GM18951 (cell line): ENCODE measurements around the gene RASA2.
"Not testable (repeated sequence)": the region's sequence is repeated elsewhere in the genome, so short reads cannot be mapped to it uniquely, and the experiment has no call there.

Experiments
- POLR2A ChIP-seq: IDR thresholded peaks from 4 replicates; pipeline ENCODE4 v1.6.1; 2011; ENCODE audit warnings: mild to moderate bottlenecking; ENCODE audit not compliant: insufficient read length, insufficient read depth; ENCODE audit errors: extremely low read depth
- in situ Hi-C: fragments of 300-500 bp; cut with MboI; formaldehyde crosslinking; loops from one replicate; pipeline ENCODE4 v1.12.0; 2022; ENCODE audit warnings: low sequenced_read_pairs, mixed read lengths, inconsistent platforms; ENCODE audit not compliant: unreplicated experiment

The RASA2 gene

DNA sequence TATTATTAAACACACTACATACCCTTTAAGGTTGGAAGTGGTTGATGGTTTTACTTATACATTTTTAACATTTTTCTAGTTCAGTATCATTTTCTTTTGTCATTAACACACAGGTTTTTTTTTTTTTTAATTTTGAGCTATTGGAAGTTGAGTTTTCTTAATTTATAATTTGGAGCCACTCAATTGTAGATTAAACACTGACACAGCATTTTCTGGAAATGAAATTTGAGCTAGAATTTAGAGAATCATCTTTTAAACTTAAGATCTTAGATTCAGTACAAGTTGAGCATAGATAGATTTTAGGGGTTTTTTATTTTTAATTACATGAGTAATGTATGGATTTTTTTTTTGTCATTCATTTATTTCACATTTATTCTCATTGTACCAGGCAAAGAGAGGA lies 35.0 kb downstream of the RASA2 start:
- in situ Hi-C loops: no loop called here

DNA sequence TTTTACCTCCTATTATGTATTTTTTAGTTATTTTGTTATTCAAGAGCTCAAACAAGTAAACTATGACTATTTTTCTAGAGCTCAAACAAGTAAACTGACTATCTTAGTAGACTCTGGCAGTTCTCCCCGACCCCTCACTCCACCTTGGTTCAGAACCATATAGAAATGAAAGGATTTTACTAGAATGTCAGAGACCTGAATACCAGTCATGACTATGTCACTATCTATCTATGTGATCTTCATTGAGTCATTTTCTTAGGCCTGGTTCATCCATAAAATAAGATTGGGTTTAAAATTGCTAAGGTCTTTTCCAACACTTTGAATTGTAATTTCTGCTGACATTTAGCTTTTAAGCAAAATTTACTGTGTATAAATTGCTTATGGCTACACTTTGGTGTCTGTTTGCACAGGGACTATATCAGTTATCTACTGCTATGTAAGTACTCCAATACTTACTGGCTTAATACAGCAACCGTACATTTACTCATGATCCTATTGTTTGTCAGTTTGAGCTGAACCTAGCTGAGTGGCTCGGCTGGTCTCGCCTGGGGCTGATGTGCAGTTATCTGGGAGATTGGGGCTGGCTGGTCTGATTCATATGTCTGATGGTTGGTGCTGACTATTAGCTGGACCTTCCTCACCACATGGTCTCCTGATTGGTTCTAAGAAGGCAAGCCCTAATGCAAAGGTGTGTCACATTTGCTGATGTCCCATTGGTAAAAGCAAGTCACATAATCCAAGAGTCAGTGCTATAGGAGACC lies 37.0 kb downstream of the RASA2 start:
- TF ChIP-seq POLR2A: no peak
- in situ Hi-C loops: no loop called here

More for the DNA sequence above, 35.0 kb downstream of the RASA2 start:
- TF ChIP-seq POLR2A: no peak

DNA sequence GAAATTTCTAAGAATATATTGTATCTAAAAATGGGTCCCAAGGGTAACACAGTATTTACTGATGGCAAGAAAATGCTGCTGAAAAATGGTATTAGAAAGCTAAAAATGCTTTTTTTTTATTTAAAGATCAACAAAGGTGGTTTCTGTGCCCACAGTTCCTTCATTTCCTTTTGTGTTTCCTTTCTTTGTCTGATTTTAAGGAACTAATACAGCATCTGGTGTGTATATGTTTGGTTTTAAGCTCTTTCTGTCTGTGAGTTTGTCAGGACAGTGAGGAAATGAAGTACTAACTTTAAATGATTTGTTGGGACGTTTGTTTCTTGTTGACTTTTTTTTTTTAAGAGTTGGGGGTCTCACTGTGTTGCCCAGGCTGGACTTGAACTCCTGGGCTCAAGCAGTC lies 38.2 kb downstream of the RASA2 start:
- TF ChIP-seq POLR2A: no peak

DNA sequence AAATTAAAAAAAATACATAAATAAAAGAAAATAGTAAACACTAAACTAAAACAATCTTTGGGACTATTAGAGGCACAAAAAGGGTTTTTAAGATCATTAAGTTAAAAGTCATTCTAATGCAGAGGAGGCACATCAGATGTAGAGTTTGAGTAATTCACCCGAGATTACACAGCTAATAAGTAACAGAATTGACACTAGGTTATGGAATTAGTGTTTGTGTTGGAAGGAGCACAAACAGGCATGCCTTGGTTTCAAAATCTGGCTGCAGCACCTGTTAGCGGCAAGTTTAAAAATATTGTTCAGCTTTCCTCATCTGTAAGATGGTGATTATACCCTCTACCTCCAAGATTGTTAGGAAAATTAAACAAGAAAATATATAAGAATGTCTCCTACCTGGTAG lies 39.0 kb downstream of the RASA2 start:
- in situ Hi-C loops: no loop called here

More for the DNA sequence above, 38.2 kb downstream of the RASA2 start:
- in situ Hi-C loops: no loop called here

DNA sequence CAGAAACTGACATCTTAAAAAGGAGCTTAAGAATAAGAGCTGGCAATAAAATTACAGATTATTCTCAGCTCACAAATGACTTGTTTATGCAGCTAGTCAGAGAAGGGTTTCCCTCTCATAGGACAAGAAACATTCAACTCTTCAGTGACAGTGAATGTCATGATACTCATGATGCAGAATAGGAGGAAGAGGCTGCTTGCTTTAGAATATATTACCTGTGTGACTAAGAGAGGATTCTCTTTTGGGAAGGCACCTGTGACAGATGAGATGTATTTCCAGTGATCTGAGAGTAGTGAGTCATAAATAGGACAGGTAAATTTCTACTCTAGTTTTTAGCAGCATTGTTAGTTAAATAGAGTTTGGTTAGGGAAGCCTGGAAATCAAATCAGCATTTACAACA lies 39.9 kb downstream of the RASA2 start:
- in situ Hi-C loops: no loop called here
- TF ChIP-seq POLR2A: no peak

More for the DNA sequence above, 39.0 kb downstream of the RASA2 start:
- no peak for TF ChIP-seq POLR2A

DNA sequence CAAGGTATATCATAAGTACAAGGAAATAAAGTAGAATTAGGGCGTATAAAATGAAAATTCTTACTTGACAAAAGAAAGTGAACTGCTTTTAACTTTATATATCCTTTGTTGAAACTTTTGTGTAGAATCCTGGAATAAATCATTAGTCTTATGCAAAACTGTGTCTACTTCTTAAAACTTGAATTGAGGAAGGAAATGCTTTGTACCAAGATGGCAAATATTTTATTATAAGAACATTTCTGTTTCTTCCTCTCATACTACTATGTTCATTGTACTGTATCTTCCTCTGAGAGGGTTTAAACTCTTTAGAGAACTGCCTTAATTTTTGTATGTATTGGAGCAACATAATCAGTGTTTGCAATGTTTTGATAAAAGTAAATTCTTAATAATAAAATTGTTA lies 42.0 kb downstream of the RASA2 start:
- TF ChIP-seq POLR2A: no peak
- in situ Hi-C loops: no loop called here

DNA sequence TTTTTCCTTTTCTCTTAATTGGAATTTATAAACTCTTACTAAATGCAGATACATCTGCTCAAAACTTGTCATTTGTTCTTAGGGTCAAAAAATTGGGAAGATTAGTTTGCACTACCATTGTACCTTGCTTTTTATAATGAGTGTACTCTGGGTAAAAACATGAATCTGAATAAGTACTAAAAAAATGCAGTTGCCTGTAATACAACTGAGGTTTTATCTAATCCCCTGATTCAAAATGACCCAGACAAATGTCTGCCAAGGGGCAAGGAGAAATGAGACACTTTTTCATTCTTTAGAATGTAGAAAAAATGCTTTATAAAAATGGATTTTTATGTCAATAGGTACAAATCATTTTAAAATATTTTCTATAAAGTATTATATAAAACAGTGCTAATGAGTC lies 42.4 kb downstream of the RASA2 start:
- no peak for TF ChIP-seq POLR2A
- in situ Hi-C loops: no loop called here

DNA sequence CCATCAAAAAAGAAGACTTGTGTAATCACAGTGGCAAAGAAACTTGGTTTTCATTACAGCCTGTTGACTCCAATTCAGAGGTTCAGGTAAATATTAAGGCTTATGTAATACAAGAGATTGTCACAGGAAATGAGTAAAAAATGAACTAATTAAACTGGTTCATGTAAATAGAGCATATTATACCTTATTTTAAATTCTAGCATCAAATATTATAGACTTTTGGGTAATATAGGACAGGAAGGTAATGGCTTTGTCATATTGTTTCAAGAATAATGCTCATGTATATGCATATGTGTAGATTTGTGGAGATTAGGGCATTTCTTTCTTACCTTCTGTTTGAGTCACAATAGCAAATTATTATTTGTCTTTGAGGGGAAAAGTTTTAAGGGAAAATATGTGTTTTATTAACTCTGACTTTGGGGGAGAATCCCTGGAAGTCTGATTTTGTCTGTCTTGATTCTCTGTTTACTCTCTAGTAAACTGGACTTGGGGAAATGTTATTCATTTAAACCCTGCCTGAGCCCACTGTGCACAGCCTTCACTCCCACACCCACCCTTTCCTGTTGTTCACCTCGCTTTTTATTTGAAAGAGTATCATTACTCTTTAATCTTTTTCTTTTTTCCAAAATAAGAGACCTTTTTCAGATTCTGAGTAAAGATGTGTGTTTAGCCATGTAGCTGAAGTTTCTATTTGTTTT lies 43.0 kb downstream of the RASA2 start:
- in situ Hi-C loops: no loop called here
- no peak for TF ChIP-seq POLR2A

DNA sequence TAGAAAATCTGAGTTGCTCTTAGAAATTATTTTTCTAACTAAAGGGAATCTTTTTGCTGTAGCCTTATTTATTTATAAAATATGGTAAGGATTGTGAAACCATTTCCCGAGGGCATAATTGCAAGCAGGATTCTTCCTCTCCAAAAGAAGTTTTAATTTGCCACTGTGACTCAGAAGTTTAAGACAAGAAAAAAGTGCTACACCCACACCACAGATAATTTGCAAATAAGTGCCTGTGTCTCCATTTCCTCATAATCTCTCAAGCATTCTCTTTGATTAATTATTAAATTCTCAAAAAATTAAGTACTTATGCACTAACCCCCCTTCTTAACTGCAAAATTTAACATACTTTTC lies 43.6 kb downstream of the RASA2 start:
- in situ Hi-C loops: no loop called here
- TF ChIP-seq POLR2A: no peak

DNA sequence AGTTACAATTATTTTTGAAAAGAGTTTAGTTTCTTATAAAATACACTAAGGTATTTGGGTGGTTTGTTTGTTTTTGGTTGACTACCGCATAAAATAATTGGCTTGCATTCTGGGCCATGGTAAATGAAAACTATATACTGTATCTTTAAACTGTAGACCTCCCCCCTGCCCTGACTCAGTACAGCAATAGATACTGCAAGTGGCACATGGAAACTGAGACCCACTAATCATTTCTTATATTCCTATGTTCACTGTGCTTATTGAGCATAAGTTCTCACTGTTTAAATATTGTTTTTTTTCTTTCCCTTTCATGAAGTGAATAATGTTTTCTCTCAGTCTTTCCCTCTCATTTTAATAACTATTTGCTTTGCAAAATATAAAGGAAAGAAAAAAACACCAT lies 45.8 kb downstream of the RASA2 start:
- in situ Hi-C loops: no loop called here
- TF ChIP-seq POLR2A: no peak

DNA sequence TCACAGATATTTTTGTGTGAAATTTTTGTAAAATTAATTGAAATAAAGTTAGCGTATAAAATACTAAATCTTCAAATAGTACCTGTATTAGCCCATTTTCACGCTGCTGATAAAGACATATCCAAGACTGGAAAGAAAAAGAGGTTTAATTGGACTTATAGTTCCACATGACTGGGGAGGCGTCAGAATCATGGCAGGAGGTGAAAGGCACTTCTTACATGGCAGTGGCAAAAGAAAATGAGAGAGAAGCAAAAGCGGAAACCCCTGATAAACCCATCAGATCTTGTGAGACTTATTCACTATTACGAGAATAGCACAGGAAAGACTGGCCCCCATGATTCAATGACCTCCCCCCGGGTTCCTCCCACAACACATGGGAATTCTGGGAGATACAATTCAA lies 49.2 kb downstream of the RASA2 start:
- in situ Hi-C loops: not testable (repeated sequence)

DNA sequence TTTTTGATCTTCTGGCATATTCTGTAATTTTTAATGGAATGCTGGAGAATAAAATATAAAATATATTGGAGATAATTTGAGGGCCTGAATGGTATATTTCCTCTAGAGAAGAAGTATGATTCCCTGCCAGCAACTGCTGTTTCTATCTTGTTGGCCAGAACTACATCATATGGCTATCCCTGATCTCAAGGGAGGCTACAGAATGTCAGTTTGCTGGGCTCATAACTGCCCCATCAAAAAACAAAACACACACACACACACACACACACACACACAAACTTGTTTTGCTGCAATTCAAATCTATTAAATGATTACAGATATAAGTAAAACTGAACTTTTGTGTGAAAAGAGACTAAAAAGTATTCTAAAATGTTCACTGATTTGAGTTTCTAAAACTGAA lies 51.0 kb downstream of the RASA2 start:
- no peak for TF ChIP-seq POLR2A
- in situ Hi-C loops: no loop called here

DNA sequence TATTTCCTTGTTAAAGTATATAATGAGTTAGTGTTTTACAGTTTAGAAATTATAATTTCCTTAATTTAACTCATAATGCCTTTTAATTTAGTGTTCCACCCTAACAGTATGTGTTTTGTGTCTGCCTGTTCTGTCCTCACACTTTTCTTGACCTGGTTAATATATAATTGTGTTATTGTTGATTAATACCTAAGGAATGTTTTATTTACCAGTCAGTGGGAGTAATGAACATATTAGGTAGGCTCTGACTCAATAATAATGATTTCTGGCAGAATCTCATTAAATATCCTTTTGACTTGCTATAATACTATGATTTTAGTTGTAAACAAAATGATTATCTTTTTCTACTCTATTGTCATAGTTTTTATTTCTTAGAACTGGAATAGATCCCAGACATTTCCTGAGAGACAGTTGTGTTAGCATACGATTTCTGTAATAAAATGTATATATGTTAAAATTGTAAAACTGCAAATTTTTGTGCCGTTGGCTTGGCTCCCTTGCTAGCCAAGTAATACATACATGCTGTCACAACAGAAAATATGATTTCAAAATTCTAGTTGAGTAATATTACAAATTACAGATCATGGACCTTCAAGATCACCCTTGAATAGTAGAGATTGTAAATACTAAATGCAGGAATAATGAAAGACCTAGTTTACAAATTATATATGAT lies 51.9 kb downstream of the RASA2 start:
- in situ Hi-C loops: no loop called here

More for the DNA sequence above, 51.9 kb downstream of the RASA2 start:
- no peak for TF ChIP-seq POLR2A
